ENCODE data around the gene CDK6. TPM values are rescaled to one million over a fixed set of nuclear protein-coding genes. Genes with fewer than 3 reads are reported as not detected.

The CDK6 gene
- polyA plus RNA-seq, 3 donors: 40.8 to 45.1 (median 42.3) TPM

DNA sequence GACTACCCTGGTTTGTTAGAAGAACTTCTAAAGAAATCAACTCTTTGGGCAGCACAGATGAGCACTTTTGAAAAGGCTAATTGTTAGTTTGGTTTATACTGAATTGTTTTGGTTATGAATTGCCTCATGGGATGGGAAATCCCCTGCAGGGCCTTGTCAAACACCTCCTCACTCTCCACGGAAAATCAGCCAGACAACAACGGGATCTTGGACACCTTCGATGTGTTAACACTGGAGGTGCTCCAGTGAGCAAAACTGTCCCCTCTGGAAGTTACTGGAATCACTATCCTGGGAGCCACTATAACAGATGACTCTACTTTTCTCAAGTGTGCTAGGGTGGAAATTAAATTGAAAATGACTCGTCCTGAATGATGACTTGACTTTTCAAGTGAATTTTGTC, 38.7 kb downstream of the CDK6 start:
- no peak for DNase-seq (ENCODE audit: low read depth in 3 of 3, low spot score in 2 of 3)

DNA sequence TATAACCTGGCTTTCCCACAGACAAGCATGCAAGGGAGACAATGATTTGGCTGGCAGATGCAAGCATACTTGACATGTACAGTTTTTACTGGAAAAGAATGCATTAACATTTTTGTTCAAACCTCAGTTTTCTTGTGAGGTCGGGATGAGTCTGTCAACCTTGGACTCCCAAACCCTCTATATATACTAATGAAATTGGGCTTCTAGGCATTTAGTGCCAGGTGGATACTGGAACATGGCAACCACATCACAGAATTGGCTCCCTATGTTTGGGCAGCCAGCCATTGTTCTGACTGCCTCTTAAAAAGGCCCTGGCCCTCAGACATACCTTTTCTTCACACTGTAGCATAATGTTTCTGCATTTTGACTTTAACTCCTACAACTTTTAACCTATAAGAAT, 39.1 kb downstream of the CDK6 start:
- DNase-seq (ENCODE audit: low read depth in 3 of 3, low spot score in 2 of 3): no peak

DNA sequence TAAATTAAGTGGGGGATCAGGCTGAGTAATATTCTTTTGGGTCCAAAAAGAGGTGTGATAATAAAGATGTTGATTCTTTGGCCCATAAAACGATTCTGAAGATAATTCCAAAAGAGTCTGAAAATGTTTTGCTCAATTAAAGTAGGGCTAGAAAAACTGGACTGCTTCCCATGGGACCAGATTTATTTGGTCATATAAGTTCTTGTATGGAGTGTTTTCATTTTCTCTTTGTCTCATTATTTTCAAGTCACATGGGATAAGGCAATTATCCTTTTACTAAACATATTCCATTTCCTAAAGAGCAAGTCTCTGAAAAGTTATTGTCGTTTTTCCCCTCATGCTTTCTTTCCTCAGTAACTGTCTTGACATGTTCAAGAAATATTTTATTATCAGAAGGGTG, 41.5 kb downstream of the CDK6 start:
- DNase-seq (ENCODE audit: low read depth in 3 of 3, low spot score in 2 of 3): no peak

DNA sequence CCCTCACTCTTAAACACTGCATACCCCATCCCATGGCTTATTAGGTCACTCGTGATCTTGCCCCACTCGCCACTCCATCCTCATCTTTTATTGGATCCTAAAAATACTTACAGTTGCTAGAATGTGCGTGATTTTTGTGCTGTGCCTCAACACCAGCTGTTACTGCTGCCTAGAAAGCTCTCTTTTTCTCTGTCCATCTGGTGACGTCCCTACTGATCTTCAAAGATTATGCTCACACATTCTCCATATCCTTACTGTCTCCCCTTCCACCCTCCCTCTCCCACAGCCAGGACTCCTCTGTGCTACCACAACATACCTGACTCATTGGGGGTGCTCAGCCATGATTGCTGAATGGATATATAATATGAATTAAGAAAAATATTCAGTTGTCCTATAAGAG, 42.0 kb downstream of the CDK6 start:
- no peak for DNase-seq (ENCODE audit: low read depth in 3 of 3, low spot score in 2 of 3)

DNA sequence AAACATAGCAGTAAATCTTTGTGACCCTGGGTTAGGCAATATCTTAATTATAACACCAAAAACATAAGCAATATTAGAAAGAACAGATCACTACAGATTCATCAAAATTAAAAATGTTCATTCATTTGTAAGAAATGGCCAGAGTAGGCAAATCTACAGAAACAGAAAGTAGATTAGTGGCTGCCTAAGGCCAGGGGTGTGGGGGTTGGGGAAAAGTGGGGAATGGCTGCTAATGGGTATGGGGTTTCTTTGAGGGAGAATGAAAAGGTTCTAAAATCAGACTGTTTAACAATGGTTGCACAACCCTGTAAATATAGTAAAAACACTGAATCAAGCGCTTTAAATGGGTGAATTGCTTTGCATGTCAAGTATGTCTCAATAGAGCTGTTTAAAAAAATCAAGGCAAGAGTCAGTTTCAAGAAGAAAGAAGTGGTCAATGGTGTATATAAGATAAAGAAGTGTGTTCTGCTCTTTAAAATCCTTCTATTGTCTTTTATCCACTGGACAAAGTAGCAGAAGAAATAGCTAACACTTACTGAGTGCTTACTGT, 42.6 kb downstream of the CDK6 start:
- no peak for DNase-seq (ENCODE audit: low read depth in 3 of 3, low spot score in 2 of 3)

DNA sequence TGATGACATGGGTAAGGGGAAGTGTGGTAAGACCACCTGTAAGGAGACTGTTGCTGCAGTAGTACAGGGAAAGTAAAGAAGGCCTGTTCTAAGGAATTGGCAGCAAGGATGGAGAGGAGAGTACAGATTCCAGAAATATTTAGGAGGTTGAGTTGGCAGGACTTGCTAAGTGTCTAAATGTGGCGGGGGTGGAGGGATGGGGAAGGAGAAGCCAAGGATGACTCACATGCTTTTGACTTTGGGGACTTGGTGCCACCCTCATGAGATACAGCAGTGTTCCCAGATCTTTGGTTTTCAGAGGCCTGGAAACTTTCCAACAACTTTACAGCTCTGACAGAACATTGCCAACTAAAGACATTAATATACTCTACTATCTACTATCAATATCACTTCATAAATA, 45.4 kb downstream of the CDK6 start:
- no peak for DNase-seq (ENCODE audit: low read depth in 3 of 3, low spot score in 2 of 3)

DNA sequence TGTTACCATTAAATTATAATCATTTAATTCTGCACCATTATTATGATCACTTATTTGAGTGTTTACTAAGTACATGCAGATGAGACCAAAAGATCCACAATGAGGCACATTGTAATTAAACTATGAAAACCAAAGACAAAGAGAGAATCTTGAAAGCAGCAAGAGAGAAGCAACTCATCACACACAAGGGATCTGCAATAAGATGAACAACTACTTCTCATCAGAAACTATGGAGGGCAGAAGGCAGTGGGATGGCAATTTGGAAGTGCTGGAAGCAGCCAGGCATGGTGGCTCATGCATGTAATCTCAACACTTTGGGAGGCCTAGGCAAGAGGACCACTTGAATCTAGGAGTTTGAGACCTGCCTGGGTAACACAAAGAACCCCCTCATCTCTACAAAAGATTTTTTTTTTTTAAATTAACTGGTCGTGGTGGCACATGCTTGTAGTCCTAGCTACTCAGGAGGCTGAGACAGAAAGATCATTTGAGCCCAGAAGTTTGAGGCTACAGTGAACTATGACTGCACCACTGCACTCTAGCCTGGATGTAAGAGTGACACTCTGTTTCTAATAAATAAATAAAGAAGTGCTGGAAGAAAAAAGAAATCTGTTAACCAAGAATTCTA, 47.7 kb downstream of the CDK6 start:
- no peak for DNase-seq (ENCODE audit: low read depth in 3 of 3, low spot score in 2 of 3)

DNA sequence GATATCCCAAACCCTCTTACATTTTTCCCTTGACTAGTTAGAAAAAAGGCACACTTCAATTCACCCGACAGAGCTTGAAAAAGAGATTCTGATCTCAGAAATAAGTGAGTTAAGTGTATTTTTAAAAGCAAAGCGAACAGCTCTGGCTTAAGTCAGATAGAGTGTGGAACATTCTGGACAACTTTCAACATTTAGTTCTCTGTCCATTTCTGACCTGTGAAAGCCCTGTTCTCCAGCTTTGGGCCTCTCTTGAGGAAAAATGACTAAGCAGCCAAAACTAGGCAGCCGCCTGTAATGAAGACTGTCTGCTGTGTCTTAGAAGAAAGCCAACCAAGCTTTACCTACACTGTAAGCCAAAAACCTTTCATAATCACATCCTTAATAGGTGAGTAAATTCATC, 50.5 kb downstream of the CDK6 start:
- DNase-seq (ENCODE audit: low read depth in 3 of 3, low spot score in 2 of 3): no peak

DNA sequence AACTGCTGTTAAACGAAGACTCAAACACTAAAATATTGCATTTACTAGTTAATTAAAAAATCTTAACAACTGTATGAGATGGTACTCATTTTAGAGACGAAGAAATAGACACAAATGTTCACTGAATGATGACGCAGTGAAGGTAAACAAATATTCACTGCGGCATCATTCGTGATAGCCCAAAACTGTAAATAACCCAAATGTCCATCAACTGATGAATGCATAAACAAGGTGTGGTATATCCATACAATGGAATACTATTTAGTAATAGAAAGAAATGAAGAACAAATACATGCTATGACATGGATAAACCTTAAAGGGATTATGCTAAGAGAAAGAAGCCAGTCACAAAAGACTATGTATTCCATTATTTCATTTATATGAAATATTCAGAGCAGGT, 51.4 kb downstream of the CDK6 start:
- no peak for DNase-seq (ENCODE audit: low read depth in 3 of 3, low spot score in 2 of 3)

DNA sequence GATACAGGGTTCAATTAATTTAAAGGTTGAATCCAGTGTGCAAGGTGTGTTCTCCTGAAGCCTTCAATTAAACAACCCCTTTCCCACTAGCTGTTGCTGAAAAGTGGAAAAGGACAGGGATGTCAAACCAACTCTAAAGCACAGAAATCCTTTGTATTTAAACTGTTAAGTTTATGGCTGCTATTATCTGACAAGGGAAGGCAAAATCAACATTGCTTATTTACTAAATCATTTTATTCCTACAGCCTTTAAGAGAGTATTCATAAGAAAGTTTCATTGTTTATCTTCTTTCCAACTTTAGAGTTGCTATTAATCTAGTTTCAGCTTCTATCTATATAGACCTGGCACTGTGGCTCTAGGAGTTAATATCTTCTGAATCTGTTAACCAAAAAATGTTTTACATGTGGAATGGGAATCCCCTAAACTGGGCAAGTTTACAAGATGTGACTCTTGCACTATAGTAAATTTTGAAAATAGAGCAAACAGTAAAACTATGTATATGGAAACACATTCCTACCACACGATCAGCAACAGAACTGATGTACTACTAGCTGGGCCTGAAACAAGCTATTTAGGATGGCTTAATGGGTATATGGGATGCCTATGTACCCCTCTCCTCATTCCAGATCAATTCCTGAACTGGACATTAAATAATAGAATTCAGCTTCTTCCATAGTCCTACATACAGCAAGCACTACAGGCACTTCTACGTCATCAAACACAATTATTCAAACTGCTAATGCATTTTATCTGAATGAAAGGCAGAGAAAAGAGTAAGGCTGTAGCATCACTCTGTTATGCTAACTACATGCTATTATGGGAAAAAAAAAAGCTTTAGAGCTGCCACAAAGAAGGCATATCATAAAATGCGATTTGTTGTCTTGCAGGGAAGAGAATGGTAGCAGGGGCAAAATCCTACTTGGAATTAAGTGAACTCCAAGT, 52.8 kb downstream of the CDK6 start:
- no peak for DNase-seq (ENCODE audit: low read depth in 3 of 3, low spot score in 2 of 3)

DNA sequence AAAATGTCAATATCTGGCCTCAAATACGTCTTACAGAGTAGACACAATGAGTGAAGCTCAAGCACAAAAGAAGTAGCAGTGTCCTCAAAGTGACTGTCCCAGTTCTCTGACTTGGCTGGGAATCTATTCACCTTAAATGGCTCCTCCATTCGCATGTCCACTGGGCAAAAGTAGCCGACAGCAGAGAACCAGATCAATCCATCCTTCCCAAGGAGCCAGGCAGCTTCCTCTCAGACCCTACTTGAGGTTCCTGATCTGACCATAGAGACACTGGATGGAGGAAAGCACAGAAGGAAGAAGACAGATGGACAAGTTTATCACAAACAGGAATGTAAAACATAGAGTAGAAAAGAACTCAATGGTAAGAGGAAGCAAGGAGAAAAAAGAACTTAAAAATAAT, 53.5 kb downstream of the CDK6 start:
- no peak for DNase-seq (ENCODE audit: low read depth in 3 of 3, low spot score in 2 of 3)

DNA sequence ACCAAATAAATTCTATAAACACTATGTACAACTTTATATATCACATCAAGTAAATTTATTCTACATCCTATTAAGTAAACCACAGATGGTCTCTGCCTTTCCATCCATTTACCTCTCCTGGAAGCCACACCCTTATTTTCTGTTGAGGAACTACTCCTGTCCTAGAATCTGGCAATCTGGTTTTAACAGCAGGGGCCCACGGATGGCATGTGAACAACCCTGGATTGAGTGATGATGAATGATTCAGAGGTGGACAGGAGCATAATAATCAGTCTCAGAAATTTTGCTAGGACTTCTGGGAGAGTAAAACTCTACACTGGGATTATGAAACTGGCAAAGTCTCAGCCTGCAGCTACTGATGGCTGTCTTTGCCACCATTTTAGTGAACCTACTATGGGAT, 54.1 kb downstream of the CDK6 start:
- no peak for DNase-seq (ENCODE audit: low read depth in 3 of 3, low spot score in 2 of 3)

DNA sequence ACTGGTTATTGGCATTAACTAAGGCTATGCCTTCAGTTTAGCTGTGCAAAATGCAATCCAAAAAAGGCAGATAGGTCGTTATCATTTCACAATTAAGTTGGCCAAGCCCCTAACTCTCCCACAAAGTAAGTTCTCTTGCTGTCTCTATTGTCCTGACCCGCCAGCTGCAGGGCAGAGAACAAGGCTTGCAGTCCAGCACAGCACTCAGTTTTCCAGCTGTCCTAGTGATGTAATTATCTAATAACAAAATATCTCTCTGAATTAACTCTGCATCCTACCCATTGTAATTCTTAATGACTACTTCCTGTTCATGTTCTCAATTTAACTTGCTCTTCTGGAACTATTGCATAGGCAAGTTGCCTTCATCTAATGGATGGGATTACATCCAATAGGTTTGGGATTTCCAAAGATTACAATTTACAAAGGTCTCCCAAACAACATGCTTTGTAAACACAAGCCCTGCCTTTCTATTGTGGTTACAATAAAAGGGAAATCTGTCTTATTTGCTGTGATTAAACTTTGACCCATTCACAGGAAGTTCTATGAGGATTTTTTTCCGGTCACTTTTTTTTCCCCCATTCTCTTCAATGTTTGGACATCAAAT, 55.2 kb downstream of the CDK6 start:
- peak in 1 of 3 donors; percentile 23 for DNase-seq (ENCODE audit: low read depth in 3 of 3, low spot score in 2 of 3)

DNA sequence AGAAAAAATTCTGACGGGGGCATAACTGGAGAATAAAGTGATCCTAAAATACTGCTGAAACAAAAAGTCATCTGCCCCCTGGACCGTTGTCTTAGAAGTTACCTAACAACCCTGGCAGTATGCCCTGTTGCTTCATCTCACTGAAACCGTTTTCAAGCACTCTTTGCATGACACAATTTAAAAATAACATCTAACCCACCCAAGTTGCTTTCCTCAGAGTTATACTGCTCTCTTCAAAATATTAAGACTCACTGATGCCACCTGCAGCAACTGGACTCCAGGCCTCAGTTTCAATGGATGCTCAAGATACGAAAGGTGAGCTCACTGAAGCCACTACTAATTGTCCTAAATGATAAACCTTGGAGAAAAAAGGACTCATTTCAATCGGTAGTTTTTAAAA, 57.4 kb downstream of the CDK6 start:
- no peak for DNase-seq (ENCODE audit: low read depth in 3 of 3, low spot score in 2 of 3)

DNA sequence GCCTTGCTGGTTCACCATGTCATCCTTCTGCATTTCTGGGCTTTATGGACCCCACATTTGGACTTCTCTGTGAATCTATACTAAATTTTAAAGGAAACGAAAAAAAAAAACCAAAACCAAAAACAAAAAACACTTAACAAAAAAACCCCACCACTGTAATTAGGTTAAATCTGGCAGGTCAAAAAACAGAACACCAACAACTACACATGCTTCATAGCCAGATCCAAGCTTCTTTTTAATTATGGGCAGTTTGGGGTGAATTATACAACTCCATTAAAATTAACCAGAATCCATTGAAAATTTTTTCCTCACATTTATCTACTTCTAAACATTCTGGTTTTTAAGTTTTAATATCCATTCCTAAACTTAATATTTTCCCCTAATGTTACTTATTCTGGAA, 58.4 kb downstream of the CDK6 start:
- no peak for DNase-seq (ENCODE audit: low read depth in 3 of 3, low spot score in 2 of 3)

DNA sequence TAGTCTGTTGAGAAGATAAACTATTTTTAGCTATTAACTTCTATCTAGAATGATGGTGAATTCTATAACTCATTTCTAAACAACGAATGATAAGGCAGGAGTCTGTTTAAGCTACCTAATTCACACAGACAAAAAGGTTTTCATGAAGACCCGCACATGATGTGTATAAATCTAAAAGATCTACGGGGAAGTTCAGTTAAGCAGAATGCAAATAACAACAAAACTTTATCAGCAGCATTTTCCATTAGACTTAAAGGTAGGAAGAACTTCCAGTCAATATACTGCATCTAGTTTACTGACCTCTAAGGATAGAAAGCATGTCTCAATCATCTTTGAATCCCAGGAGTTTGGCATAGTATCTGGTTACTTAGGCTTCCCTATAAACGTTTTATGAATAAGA, 62.6 kb downstream of the CDK6 start:
- no peak for DNase-seq (ENCODE audit: low read depth in 3 of 3, low spot score in 2 of 3)

DNA sequence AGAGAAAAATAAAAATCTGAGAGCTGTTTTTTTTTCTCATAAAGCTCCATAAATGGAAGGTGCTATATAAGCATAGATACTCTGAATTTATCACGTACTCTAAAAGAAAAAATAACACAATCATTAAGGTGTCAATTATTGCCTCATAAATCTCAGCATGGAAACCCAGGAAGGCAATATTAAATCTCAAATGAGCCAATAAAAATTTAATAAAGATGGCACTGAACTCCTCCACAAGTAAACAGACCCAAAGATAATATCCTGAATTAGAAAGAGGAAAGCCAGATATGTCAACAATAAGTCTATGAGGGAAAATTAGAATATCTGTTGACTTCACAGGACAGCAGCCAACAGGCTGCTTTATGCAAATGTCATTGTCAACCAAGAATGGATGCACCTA, 66.5 kb downstream of the CDK6 start:
- no peak for DNase-seq (ENCODE audit: low read depth in 3 of 3, low spot score in 2 of 3)

DNA sequence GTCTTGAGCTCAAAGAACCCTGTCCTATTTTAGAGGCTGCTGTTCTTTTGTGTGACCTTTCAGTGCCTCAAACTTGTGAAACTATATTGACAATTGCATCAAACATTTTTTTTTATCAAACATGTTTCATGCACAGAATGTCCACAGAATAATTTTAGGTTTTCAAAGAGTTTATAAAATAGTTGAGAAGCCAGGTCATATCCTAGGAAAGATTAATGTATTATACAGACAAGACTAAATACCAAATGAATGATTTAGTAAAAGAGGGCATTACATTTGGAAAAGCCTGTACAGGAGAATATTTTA, 67.0 kb downstream of the CDK6 start:
- DNase-seq (ENCODE audit: low read depth in 3 of 3, low spot score in 2 of 3): no peak

DNA sequence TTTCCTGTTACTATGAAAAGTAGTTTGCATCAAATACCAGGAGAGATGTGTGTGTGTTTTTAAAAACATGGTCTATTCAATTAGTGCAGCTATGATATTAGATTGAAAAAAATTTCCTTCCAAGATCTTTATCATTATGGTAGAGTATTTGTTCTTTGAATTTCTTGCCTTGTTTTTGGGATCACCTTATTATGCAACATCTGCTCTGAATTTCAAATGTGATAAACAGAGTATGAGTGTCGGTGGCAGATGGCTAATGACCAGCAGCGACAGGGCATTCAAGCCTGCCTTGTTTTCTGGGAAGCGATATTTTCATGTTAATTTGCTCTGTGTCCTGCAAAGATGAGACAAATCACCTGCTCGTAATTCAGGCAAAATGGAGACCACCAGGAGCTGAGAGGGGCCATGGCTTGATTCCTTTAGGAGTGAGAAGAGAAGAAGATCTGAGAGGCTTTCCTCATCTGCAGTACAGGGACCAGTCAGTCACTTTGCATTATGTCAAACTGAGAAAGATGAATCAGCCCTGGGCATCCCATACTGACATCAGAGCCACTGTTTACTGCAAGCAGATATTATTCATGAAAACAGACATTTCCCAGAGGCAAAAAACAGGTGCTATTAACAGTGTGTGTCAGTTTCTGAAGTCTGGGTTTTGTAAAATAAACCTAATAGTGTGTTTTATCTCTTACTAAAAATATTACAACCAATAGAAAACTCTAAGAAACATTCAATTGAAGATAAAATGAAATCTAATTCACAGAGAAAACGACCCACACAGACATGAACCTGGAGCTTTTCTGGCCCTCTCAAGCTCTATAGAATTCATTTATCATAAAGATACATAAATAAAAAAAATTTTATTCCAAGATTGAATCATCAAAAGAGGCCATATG, 67.6 kb downstream of the CDK6 start:
- DNase-seq (ENCODE audit: low read depth in 3 of 3, low spot score in 2 of 3): no peak

DNA sequence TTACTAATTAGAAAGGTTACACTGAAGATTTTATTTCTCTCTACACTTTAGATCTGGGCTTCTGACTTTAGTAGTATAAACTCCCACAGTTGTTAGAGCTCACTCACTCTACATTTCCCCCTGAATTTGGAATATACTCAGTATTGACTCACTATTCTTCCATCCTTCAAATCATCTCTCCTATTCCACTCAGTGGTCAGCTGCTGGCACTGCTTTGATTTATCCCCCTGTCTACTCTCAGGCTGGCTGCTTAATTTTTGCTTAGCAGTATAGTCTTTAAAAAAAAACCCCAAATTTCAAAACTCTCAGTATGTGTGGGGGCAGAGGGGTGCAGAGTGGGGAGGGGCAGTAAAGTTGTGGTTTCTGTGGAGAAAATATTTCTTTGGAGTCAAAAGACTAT, 68.9 kb downstream of the CDK6 start:
- DNase-seq (ENCODE audit: low read depth in 3 of 3, low spot score in 2 of 3): no peak

DNA sequence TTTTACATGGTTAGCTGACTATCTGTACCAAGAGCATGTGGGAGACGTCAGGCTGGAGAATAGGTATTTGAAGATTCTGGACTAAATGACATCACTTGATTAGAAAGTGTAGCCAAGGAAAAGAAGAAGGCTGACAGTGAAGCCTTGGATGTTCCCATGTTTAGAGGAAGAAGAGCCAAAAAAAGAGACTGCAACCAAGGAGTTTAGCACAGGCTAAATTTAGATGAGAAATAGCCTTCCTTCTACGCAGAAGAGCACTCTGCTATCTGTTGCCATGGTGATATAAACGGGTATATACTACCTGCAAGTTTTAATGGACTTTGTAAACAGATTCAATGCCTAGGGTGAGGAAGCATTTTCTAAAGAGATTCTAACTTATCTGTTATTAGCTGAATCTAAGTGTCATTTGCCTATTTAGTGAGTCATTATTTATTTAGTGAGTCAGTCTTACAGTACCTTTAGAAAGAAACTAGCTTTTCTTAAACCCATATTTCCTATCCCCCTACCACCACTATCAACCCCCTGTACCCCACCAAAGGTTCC, 69.8 kb downstream of the CDK6 start:
- DNase-seq (ENCODE audit: low read depth in 3 of 3, low spot score in 2 of 3): no peak
